Cerebellar cortex (tissue), 1 donor: ENCODE measurements around the gene CAB39.
A peak's percentile ranks its signal among the peaks of the same experiment; 100 is the strongest.

Source experiments
- DNase-seq: peaks from one replicate; pipeline ENCODE4 v3.0.0-alpha.2; 2015; ENCODE audit warnings: low spot score

Gene CAB39

GRCh38 chr2:230757476-230757875 lies 44.8 kb downstream of the CAB39 start:
- DNase-seq, result no peak

- no peak for DNase-seq
These were observed 46.2 kb downstream of the CAB39 start for GRCh38 chr2:230758566-230759480.

GRCh38 chr2:230759481-230760167 lies 47.0 kb downstream of the CAB39 start:
- DNase-seq, result no peak

- DNase-seq, result no peak
These were observed 49.1 kb downstream of the CAB39 start for GRCh38 chr2:230761704-230762103.

DNA sequence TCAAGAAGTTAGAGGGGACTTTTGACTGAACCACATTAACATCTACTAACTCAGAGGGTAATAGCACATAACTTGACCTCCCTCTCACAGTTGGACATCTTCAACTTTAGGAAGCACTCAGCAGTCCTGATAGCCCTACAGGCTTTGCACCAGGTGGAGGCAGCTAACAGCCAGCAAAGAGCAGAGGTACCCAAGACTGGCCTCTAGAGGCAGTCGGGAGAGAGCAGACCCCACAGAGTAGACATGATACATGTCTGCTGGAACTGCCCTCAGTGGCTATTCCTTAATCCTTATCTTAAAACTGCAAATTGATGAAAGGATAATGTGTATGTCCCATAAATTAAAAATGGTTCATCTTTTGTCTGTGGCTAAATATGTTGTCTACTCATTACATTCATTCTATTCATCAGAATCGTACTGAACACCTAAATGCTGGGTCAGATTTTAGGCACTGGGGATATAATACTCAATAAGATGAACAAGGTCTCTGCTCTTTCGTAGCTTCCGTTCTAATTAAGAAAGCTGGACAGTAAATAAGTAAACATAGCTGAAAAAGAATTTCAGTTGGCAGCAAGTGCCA lies 49.8 kb downstream of the CAB39 start:
- DNase-seq, result peak; percentile 34

GRCh38 chr2:230764346-230764745 lies 51.7 kb downstream of the CAB39 start:
- no peak for DNase-seq

DNA sequence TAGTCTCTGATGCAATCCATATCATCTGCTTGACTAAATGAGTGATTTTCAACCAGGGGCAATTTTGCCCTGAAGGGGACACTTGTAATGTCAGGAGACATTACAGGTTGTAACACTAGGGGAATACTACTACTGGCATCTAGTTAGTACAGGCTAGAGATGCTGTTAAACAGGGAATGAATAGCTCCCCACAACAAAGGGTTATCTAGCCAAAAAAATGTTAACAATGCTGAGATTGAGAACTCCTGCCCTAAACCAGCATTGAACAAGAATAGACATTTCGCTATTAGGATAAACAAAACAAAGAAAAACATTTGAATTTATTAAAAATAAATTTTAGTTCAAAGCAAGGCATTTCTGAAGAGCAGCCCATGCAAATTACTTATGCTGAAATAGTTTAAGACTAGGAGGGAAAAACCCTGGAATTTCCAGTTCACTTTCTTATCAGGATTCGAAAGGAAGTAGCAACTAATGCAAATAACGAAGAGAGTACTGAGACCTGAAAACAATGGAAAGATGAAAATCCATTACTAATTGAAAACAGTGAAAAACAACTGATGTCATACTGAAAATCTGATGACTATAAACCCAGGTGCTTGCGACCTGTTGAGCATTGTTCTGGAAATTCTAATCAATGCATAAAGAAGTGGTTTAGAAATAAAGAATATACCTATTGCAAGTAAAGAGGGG lies 53.1 kb downstream of the CAB39 start:
- DNase-seq, result no peak

- DNase-seq, result no peak
These were observed 55.3 kb downstream of the CAB39 start for GRCh38 chr2:230767862-230768388.

DNA sequence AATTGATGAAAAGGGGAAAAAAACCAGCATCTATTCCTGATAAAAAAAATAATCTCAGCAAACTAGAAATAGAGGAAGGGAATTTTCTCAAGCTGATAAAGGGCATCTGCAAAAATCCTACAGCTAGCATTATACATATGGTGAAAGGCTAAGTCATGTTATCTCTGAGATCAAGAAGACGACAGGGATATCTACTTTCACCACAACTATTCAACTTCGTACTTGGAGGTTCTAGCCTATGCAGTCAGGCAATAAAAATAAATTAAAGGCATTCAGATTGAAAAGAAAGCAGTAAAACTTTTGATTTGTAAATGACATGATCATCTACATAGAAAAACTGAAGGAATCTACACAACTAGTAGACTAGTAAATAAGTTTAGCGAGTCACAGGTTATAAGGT lies 58.2 kb downstream of the CAB39 start:
- no peak for DNase-seq

GRCh38 chr2:230772156-230772555 lies 59.5 kb downstream of the CAB39 start:
- DNase-seq, result no peak

GRCh38 chr2:230773039-230773773 lies 60.6 kb downstream of the CAB39 start:
- DNase-seq, result no peak

GRCh38 chr2:230774348-230774951 lies 61.8 kb downstream of the CAB39 start:
- no peak for DNase-seq

DNA sequence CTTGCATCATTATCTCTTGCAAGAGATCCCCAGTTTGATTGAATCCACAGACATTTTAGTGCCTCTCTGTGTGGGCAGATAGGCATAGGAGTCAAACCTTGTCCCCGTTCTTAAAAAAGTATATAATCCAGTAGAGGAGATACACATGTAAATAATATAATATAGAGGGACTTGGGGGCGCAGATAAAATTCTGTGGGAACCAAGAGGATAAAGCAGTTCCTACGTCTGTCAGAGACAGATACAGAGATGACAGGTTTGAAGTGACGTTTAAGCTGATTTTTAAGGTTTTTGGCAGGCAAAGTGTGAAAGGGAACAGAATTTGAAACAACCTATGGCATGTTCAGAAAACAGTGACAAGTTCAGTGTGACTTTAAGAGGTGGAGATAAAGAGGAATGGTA lies 63.1 kb downstream of the CAB39 start:
- DNase-seq, result no peak

DNA sequence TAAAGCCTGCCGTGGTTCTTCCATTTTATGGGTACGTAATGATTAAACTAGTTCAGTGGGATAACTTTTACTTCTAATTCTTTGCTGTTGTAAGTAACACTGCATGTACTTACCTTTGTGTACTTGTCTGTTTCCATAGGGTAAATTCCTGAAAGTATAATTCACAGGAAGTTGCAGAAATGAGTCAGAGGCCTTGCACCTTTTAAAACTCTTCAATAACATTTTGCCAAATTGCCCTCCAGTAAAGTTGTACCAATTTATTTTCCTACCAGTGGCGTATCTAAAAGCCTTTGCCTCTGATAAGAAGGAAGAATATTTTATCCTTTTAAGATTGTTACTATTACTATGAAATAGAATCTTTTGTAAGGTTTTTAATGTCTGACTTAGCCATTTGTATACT lies 65.1 kb downstream of the CAB39 start:
- no peak for DNase-seq

- DNase-seq, result no peak
These were observed 65.9 kb downstream of the CAB39 start for GRCh38 chr2:230778350-230779063.

DNA sequence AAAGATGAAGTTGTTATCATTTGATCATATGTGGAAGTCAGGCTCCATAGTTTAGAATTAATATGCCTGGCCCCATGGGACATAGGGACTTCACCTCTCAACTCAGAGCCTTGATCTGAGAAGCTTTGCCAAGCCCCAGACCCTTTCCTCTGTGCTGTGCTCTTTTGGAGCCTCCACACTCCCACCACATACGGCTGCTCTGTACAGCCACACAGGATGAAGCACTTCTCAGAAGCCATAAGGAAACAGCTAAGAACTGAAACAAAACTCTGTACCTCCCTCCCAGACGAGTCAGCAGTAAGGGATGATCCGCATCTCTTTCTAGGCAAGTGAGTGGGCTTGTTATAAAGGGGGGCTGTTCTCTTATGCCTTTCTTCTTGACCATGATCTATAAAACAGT lies 66.5 kb downstream of the CAB39 start:
- DNase-seq, result no peak

GRCh38 chr2:230779607-230780006 lies 67.0 kb downstream of the CAB39 start:
- no peak for DNase-seq

DNA sequence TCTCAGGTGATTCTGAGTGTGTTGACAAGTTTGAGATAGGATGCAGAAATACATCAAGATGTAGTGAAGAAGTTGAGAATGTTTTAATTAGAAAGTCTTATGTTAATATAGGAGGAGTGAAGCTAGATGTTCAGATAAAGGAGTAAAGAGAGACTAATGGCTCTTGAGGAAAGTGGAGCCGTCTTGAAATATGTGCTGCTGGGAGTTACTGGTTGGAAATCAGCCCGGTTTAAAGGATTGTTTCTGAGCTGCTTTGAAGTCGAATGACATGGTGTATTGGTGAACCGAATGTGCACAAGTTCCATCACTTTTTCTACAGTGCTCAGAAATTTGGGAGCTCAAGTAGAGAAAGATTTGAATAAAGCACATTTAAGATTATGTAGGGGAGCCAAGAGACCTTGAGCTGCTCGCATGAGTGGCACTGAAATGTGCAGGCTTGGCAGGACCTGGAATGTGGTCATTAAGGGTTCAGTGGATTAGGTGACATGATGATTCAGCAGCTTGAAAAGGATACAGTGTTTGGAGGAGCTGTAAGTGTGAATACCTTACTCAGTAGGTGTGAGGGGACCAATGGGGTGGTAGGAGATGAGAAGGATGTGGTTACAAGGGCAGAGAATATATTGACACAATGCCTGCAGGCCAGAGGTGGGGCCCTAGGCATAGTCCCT lies 68.6 kb downstream of the CAB39 start:
- no peak for DNase-seq

DNA sequence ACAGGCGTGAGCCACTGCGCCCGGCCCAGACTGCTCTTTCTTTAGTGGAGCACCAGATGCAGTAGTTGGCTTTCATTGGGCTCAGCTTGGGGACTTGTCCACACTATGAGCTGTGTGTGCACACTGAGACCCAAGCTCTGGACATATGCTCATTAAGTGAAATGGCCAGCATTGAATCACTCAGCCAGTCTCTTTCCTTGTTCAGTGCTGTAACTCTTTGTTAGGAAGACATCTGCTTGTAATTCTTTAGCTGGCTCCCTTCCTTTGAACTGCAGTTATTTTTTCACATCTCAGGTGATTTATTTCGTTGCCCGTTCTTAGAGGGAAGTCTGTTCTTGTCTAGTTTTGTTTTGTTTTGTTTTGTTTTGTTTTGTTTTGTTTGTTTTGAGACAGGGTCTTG lies 70.5 kb downstream of the CAB39 start:
- no peak for DNase-seq

DNA sequence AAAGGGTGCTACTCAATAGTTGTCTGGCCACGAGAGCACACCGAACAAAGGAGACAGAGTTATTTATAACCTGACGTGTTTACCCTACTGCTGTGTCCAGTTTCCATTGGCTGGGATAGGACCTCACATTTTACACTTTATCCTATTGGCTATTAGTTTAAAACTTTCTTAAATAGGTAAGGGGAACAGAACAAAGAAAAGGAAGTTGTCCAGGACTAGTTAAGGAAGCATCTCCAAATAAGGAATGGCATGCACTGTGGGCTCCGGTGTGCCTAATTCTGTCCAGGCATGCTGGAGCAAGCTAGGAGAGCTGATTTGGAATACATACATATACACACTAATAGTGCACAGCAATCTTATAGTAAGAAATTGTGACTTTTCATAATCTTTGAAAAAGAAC lies 72.2 kb downstream of the CAB39 start:
- no peak for DNase-seq
